Kidney glomerular epithelial cell (primary cell): ENCODE measurements around the gene KRT27.
"Not testable (repeated sequence)": the region's sequence is repeated elsewhere in the genome, so short reads cannot be mapped to it uniquely, and the experiment has no call there.

Experiments
- DNase-seq: peaks from one replicate; lab custom pipeline; 2025; lab: John Stamatoyannopoulos, UW

KRT27 gene

GRCh38 chr17:40755231-40755630 is 27.1 kb downstream of the KRT27 start, which contains the start of gene KRT25:
KRT25 (minus strand) TSS chr17:40755331; CDS start chr17:40755271, 60 bp downstream.
- no peak for DNase-seq

GRCh38 chr17:40753804-40754203 is 28.5 kb downstream of the KRT27 start:
- DNase-seq, result no peak

GRCh38 chr17:40751065-40751464 is 31.3 kb downstream of the KRT27 start:
- no peak for DNase-seq

- DNase-seq, result no peak
These were observed 32.0 kb downstream of the KRT27 start for GRCh38 chr17:40750391-40750790.

- DNase-seq, result not testable (repeated sequence)
These were observed 33.7 kb downstream of the KRT27 start for GRCh38 chr17:40748666-40749065.

- DNase-seq, result no peak
These were observed 43.8 kb downstream of the KRT27 start for GRCh38 chr17:40738553-40738952.

- no peak for DNase-seq
These were observed 47.3 kb downstream of the KRT27 start for GRCh38 chr17:40735016-40735415.

GRCh38 chr17:40734018-40734417 is 48.3 kb downstream of the KRT27 start:
- DNase-seq, result no peak

- no peak for DNase-seq
These were observed 51.4 kb downstream of the KRT27 start for GRCh38 chr17:40730970-40731369.

- peak; percentile 85 for DNase-seq
These were observed 54.7 kb downstream of the KRT27 start for GRCh38 chr17:40727447-40728231.

GRCh38 chr17:40726919-40727318 is 55.4 kb downstream of the KRT27 start:
- no peak for DNase-seq
